KOPT-K1 (cell line): Measurements from ENCODE around the gene SLC26A11.
A peak's percentile ranks its signal among the peaks of the same experiment; 100 is the strongest.

Experiments
- H3K27ac ChIP-seq: fragments of 200-600 bp; sonication (generic); 2 replicates; pipeline ENCODE4 v1.5.1; 2016; ENCODE audit warnings: antibody characterized with exemption, mild to moderate bottlenecking, low read depth, low read length; ENCODE audit not compliant: poor library complexity, severe bottlenecking
- H3K36me3 ChIP-seq: fragments of 200-600 bp; sonication (generic); 2 replicates; pipeline ENCODE4 v1.5.1; 2017; ENCODE audit warnings: antibody characterized with exemption, mild to moderate bottlenecking, low read length, moderate library complexity; ENCODE audit not compliant: insufficient read depth
- H3K9me3 ChIP-seq: fragments of 200-600 bp; sonication (generic); 2 replicates; pipeline ENCODE4 v1.5.1; 2017; ENCODE audit warnings: antibody characterized with exemption, low read length, mild to moderate bottlenecking; ENCODE audit not compliant: insufficient read depth, poor library complexity, severe bottlenecking

The SLC26A11 gene

GRCh38 chr17:80220054-80220735 lies at the start of gene SLC26A11, which contains the start of gene SGSH:
SLC26A11 (plus strand) TSS chr17:80220427; CDS start chr17:80221561, 1,134 bp downstream.
SGSH (minus strand) TSS chr17:80220333; CDS start chr17:80220313, 20 bp downstream.
- no peaks in the 10 kb centered on the region for H3K9me3 ChIP-seq
- H3K27ac ChIP-seq, result peak within 1 kb of the TSS; percentile 5
- no peaks in the 10 kb centered on the region for H3K36me3 ChIP-seq

- Histone ChIP-seq H3K27ac (no peak overlapping the region), H3K36me3 (no peaks in the 10 kb centered on the region), H3K9me3 (no peaks in the 10 kb centered on the region)
Observed at GRCh38 chr17:80171681-80172080, 48.5 kb upstream of the SLC26A11 start.

- Histone ChIP-seq H3K27ac (no peak overlapping the region), H3K9me3 (no peaks in the 10 kb centered on the region), H3K36me3 (no peaks in the 10 kb centered on the region)
Observed at GRCh38 chr17:80173126-80173525, 47.1 kb upstream of the SLC26A11 start.

- no peak overlapping the region for H3K27ac ChIP-seq
- no peaks in the 10 kb centered on the region for H3K36me3 ChIP-seq
- no peaks in the 10 kb centered on the region for H3K9me3 ChIP-seq
Observed at GRCh38 chr17:80173916-80174315, 46.3 kb upstream of the SLC26A11 start.

GRCh38 chr17:80176757-80177156 lies 43.5 kb upstream of the SLC26A11 start:
- Histone ChIP-seq H3K36me3 (no peaks in the 10 kb centered on the region), H3K27ac (no peak overlapping the region), H3K9me3 (no peaks in the 10 kb centered on the region)

GRCh38 chr17:80177986-80178595 lies 42.1 kb upstream of the SLC26A11 start:
- H3K27ac ChIP-seq, result no peak overlapping the region
- no peaks in the 10 kb centered on the region for H3K9me3 ChIP-seq
- H3K36me3 ChIP-seq, result no peaks in the 10 kb centered on the region

GRCh38 chr17:80180192-80180591 lies 40.0 kb upstream of the SLC26A11 start:
- Histone ChIP-seq H3K36me3 (no peaks in the 10 kb centered on the region), H3K9me3 (no peaks in the 10 kb centered on the region), H3K27ac (no peak overlapping the region)

GRCh38 chr17:80181431-80181830 lies 38.8 kb upstream of the SLC26A11 start:
- Histone ChIP-seq H3K27ac (no peak overlapping the region), H3K36me3 (no peaks in the 10 kb centered on the region), H3K9me3 (no peaks in the 10 kb centered on the region)

- H3K27ac ChIP-seq, result no peak overlapping the region
- H3K36me3 ChIP-seq, result no peaks in the 10 kb centered on the region
- H3K9me3 ChIP-seq, result no peaks in the 10 kb centered on the region
Observed at GRCh38 chr17:80182118-80182844, 37.9 kb upstream of the SLC26A11 start.

GRCh38 chr17:80182845-80183223 lies 37.4 kb upstream of the SLC26A11 start:
- H3K27ac ChIP-seq, result no peak overlapping the region
- no peaks in the 10 kb centered on the region for H3K36me3 ChIP-seq

GRCh38 chr17:80183581-80184422 lies 36.4 kb upstream of the SLC26A11 start:
- no peaks in the 10 kb centered on the region for H3K9me3 ChIP-seq
- H3K36me3 ChIP-seq, result no peaks in the 10 kb centered on the region
- H3K27ac ChIP-seq, result no peak overlapping the region

More at GRCh38 chr17:80182845-80183223, 37.4 kb upstream of the SLC26A11 start:
- no peaks in the 10 kb centered on the region for H3K9me3 ChIP-seq

- H3K36me3 ChIP-seq, result no peaks in the 10 kb centered on the region
- no peaks in the 10 kb centered on the region for H3K9me3 ChIP-seq
- no peak overlapping the region for H3K27ac ChIP-seq
Observed at GRCh38 chr17:80184423-80184714, 35.9 kb upstream of the SLC26A11 start.

- no peaks in the 10 kb centered on the region for H3K36me3 ChIP-seq
- no peak overlapping the region for H3K27ac ChIP-seq
- no peaks in the 10 kb centered on the region for H3K9me3 ChIP-seq
Observed at GRCh38 chr17:80185968-80186367, 34.3 kb upstream of the SLC26A11 start.

- Histone ChIP-seq H3K36me3 (no peaks in the 10 kb centered on the region), H3K9me3 (no peaks in the 10 kb centered on the region), H3K27ac (no peak overlapping the region)
Observed at GRCh38 chr17:80187090-80187489, 33.1 kb upstream of the SLC26A11 start.

- no peaks in the 10 kb centered on the region for H3K36me3 ChIP-seq
- H3K9me3 ChIP-seq, result no peaks in the 10 kb centered on the region
- H3K27ac ChIP-seq, result no peak overlapping the region
Observed at GRCh38 chr17:80187515-80187941, 32.7 kb upstream of the SLC26A11 start.
